GM19455 (cell line): Measurements from ENCODE around the gene ADARB2.
"Not testable (repeated sequence)": the region's sequence is repeated elsewhere in the genome, so short reads cannot be mapped to it uniquely, and the experiment has no call there.

Source experiments
- ATAC-seq: cut with Tn5 transposase; IDR thresholded peaks from one replicate; pipeline ENCODE4 v1.9.1; 2021; ENCODE audit not compliant: unreplicated experiment

Gene ADARB2

GRCh38 chr10:1552406-1552805 is 184.9 kb downstream of the ADARB2 start:
- ATAC-seq = no peak

GRCh38 chr10:1551636-1552338 is 185.5 kb downstream of the ADARB2 start:
- no peak for ATAC-seq

GRCh38 chr10:1550616-1551015 is 186.7 kb downstream of the ADARB2 start:
- no peak for ATAC-seq

- no peak for ATAC-seq
Measured at GRCh38 chr10:1550291-1550595, 187.1 kb downstream of the ADARB2 start.

- no peak for ATAC-seq
Measured at GRCh38 chr10:1549591-1550290, 187.6 kb downstream of the ADARB2 start.

- ATAC-seq = no peak
Measured at GRCh38 chr10:1548596-1548995, 188.7 kb downstream of the ADARB2 start.

- no peak for ATAC-seq
Measured at GRCh38 chr10:1548146-1548545, 189.2 kb downstream of the ADARB2 start.

GRCh38 chr10:1546431-1547110 is 190.8 kb downstream of the ADARB2 start:
- ATAC-seq = no peak

- ATAC-seq = no peak
Measured at GRCh38 chr10:1545524-1545923, 191.8 kb downstream of the ADARB2 start.

GRCh38 chr10:1544929-1545328 is 192.4 kb downstream of the ADARB2 start:
- no peak for ATAC-seq

GRCh38 chr10:1544209-1544673 is 193.1 kb downstream of the ADARB2 start:
- ATAC-seq = no peak

- no peak for ATAC-seq
Measured at GRCh38 chr10:1543596-1543995, 193.7 kb downstream of the ADARB2 start.

- no peak for ATAC-seq
Measured at GRCh38 chr10:1542941-1543340, 194.4 kb downstream of the ADARB2 start.

- ATAC-seq = no peak
Measured at GRCh38 chr10:1540144-1540543, 197.2 kb downstream of the ADARB2 start.

- no peak for ATAC-seq
Measured at GRCh38 chr10:1539216-1539615, 198.1 kb downstream of the ADARB2 start.

- ATAC-seq = no peak
Measured at GRCh38 chr10:1538531-1539061, 198.7 kb downstream of the ADARB2 start.

- no peak for ATAC-seq
Measured at GRCh38 chr10:1538121-1538520, 199.2 kb downstream of the ADARB2 start.

- not testable (repeated sequence) for ATAC-seq
Measured at GRCh38 chr10:1537449-1537848, 199.9 kb downstream of the ADARB2 start.

GRCh38 chr10:1536341-1536740 is 201.0 kb downstream of the ADARB2 start:
- no peak for ATAC-seq

GRCh38 chr10:1535301-1535965 is 201.9 kb downstream of the ADARB2 start:
- ATAC-seq = no peak

GRCh38 chr10:1534820-1535219 is 202.5 kb downstream of the ADARB2 start:
- ATAC-seq = no peak
